ENCODE measurements around the gene EML6.
A peak's percentile ranks its signal among the peaks of the same experiment; 100 is the strongest.

EML6 gene

GRCh38 chr2:54912305-54912704, 188.8 kb downstream of the EML6 start:
- DNase-seq (ENCODE audit: low spot score) = no peak

DNA sequence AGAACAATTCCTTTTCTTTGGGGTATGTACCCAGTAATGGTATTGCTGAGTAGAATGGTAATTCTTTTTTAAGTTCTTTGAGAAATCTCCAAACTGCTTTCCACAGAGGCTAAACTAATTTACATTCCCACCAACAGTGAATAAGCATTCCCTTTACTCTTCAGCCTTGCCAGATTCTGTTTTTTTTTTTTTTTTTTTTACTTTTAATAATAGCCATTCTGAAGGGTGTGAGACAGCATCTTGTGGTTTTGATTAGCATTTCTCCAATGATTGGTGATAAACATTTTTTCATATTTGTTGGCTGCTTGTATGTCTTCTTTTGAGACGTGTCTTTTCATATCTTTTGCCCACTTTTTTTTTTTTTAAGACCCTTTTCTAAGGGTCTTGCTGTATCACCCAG, 189.4 kb downstream of the EML6 start:
- DNase-seq (ENCODE audit: low spot score) = no peak

- no peak for DNase-seq (ENCODE audit: low spot score)
These were observed 191.2 kb downstream of the EML6 start for GRCh38 chr2:54914637-54915036.

DNA sequence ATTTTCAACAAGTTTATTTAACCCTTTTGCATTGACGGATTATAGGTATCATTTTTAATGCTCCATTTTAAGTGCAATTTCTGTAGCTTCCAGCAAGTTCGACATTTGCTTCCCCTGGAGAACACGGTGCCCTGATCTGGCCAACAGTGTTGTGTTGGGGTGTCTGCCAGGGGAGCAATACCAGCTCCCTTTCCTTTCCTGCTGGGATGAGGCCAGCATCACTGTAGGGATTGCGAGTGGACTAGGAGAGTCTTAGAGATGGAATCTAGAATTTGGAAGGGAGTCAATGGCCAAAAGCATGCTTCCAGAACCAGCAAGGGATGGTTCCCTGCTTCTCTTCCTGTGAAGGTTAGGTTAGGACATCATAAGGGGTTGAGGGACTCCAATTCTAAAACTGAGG, 191.6 kb downstream of the EML6 start:
- DNase-seq (ENCODE audit: low spot score) = no peak

DNA sequence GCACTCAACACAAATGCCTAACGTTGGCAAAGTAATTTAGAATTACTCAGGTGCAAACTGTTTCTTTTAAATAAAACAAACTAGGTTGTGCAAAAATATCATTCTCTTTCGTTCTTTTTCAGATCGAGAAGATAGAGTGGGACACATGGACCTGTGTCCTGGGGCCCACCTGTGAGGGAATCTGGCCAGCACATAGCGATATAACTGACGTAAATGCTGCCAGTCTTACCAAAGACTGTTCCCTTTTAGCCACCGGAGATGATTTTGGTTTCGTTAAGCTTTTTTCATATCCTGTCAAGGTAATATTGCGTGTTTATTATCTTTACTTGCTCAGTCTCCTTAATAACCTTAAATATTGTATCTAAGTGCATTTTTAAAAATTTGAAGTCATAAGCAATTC, 193.2 kb downstream of the EML6 start:
- DNase-seq (ENCODE audit: low spot score) = no peak

DNA sequence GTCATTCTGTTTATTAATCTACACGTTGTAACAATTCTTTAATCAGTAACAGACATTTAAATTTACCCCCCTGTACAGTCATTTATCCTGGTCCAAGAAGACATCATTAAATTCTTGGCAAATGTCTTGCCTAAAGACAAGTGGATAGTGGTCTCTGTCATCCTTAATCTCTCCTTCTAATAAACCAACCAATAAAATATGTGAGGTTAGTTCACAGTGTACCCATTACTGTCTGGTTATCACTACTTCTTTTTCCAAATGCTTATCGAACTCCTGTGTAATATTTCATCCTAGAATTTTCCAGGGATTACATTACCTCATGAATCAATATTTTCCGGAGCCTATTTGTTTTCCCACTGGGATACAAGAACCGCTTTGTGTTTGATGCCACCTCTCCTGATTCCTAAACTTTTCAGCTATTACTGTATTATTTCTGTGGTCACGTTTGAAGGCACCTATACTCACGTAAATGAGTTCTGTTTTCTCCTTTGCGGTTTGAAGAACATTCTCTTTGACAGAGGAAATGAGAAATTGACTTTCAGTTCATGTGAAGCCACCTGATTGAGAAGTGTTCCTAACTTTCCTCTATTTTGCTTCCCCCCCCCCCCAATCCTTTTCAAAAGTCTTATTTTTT, 195.3 kb downstream of the EML6 start:
- DNase-seq (ENCODE audit: low spot score) = no peak

DNA sequence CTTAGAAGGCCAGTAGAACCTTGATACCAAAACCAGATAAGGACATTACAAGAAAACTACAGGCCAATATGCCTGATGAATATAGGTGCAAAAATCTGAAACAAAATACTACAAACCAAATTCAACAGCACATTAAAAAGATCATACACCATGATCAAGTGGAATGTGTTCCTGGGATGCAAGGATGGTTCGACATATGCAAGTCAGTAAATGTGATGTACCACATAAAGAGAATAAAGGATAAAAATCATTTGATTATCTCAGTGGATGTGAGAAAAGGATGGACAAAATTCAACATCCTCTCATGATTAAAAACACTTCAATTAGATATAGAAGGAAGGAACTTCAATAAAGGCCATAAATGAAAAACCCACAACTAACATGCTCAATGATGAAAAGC, 197.2 kb downstream of the EML6 start:
- DNase-seq (ENCODE audit: low spot score) = no peak

GRCh38 chr2:54924121-54924520, 200.7 kb downstream of the EML6 start:
- no peak for DNase-seq (ENCODE audit: low spot score)

DNA sequence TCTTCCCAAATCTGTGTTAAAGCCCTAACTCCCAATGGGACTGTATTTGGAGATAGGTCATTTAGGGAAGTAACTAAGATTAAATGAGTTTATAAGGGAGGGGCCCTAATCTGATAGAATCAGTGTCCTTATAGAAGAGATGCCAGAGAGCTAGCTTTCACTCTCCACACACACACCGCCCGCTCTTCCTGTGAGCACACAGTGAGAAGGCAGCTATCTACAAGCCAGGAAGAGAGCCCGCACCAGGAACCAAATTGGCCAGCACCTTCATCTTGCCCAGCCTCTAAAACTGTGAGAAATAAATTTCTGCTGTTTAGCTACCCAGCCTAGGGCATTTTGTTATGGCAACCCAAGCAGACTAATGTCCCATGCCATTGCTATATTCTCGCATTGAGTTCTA, 201.6 kb downstream of the EML6 start:
- DNase-seq (ENCODE audit: low spot score) = no peak

DNA sequence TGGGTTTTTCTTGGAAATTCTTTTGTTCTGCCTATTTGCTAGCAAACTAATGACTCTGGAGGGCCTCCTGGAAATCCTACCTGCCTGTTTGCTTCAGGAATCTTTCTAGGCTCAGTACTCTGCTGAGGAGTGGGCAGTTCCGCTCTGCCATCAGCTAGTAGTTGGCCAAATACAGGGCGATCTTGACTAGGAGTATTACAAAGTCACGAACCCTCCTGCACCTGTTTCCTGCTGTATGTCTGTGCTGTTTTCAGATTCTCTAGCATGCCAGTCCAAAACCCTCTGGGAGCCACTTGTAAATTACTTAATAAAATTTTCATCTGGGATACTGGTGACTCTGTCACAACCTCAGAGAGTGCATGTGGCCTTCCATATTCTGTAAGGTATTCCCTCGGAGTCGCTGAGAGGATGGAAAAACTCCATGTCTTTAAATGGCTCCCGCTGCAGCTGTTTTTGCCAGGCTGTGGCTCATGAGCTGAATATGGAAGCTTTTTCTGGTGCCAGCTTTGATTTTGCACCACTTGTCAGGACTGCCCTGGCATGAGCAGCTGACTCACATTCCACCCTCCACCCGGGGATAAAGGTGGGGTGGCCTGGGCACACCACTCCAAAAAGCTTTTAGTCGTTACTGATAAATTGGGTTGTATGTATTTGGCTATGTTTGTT, 203.8 kb downstream of the EML6 start:
- DNase-seq (ENCODE audit: low spot score) = no peak

GRCh38 chr2:54927751-54928615, 204.5 kb downstream of the EML6 start:
- no peak for DNase-seq (ENCODE audit: low spot score)

- DNase-seq (ENCODE audit: low spot score) = no peak
These were observed 205.3 kb downstream of the EML6 start for GRCh38 chr2:54928719-54929118.

GRCh38 chr2:54931473-54931872, 208.0 kb downstream of the EML6 start:
- no peak for DNase-seq (ENCODE audit: low spot score)

- no peak for DNase-seq (ENCODE audit: low spot score)
These were observed 211.9 kb downstream of the EML6 start for GRCh38 chr2:54935389-54935788.

DNA sequence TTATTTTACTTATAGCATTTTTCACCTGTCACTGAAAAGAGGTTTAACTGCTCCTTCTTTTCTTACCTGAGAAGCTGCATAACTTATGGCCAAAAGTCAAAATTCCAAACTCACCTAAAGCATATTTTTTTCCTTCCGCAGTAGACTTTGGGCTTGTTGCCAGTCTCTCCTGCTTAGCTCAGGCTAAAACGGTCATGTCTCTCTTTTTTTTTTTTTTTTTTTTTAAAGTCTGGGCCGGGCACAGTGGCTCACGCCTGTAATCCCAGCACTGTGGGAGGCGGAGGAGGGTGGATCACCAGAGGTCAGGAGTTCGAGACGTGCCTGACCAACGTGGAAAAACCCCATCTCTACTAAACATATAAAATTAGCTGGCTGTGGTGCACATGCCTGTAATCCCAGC, 213.3 kb downstream of the EML6 start:
- DNase-seq (ENCODE audit: low spot score) = no peak

- no peak for DNase-seq (ENCODE audit: low spot score)
These were observed 216.1 kb downstream of the EML6 start for GRCh38 chr2:54939446-54940118.

- DNase-seq (ENCODE audit: low spot score) = no peak
These were observed 217.3 kb downstream of the EML6 start for GRCh38 chr2:54940723-54941122.

DNA sequence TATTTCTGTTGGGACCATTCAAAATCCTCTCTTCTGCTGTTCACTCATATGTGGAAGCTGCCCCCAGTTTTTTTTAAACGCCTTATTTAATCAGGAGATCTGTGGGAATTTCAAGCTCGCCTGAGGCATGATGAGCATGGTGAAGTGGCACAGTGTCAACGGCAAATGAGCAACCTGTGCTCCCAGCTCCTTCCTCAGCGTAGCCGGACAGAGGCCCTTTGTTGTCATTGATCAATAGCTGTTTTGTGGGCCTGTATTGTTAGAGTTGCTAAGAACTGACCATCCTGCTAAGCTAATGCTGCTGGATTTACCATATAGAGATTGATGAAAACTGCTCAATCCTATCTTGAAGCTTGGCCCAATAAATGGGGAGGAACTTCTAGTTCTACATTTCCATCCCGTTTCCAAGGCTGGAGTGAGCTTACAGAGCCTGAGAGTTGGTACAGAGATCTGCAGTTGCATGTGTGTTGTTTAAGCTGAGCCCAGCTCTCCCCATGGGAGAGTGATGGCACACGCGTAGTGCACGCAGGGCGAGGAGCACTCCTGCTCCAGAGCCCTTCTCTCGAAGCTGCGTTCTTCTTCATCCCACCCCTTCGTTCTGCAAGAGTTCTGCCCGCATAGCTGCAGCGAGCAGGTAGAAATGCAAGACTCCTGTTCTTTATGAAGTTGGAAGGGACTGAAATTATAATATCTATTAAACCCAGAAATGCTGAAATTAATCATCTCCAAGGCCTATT, 218.0 kb downstream of the EML6 start:
- DNase-seq (ENCODE audit: low spot score) = peak; percentile 82

DNA sequence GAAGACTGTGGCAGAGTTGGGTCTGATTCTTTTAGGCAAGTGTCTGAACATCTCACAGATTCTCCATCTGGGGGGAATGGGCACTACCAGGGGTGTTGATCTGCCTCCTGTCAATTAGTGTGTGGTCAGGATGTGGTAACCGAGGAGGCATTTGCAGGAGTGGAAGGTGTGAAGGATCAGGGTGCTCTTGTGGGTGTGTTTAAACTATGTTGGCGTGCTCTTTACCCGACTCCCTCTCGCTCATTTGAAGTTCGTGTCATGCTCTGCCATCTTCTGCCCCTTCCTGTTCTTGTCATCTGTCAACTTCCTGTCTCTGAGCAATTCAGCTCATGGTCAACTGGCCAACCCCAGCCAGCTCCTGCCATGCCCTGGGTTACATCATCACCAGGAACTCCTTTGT, 218.9 kb downstream of the EML6 start:
- DNase-seq (ENCODE audit: low spot score) = no peak

DNA sequence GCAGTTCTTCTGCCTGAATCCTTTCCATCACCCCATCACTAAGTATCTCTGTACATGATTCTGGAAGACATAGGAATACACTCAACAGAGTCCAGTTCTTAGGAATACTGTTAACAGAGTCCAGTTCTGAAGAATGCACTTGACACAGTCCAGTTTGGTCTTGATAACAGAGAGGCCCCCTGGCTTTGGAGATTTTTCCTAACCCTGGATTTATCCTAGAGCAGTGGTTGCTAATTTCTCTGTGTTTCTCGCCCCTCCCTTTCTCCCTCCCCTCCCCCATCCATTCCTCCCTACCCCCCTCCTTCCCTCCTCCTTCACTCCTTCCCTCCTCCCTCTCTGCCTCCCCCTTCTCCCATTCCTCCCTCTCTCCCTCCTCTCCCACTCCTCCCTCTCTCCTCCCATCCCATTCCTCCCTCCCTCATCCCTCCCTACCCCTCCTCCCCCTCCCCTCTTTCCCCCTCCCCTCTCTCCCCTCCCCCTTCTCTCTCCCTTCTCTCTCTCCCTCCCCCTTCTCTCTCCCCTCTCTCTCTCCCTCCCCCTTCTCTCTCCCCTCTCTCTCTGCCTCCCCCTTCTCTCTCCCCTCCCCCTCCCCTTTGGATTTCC, 221.4 kb downstream of the EML6 start:
- DNase-seq (ENCODE audit: low spot score) = no peak
